Stimulated activated CD4-positive, alpha-beta T cell treated with anti-CD3 and anti-CD28 coated beads, Interleukin-2, amount 100 ng/mL, for 48 hours (primary cell): ENCODE results near the gene NDUFB7.
"Not testable (repeated sequence)": the region's sequence is repeated elsewhere in the genome, so short reads cannot be mapped to it uniquely, and the experiment has no call there.

Experiments
- DNase-seq, 2 donors: peaks; one replicate each; pipeline ENCODE4 v3.0.0-alpha.2; 2020

NDUFB7 gene

GRCh38 chr19:14571695-14572490 is at the start of gene NDUFB7:
Gene NDUFB7 (minus strand): TSS chr19:14572066. CDS start chr19:14572000, 66 bp downstream.
- DNase-seq: peak; percentile 80 to 82

- no peak for DNase-seq
These were observed 47.5 kb upstream of the NDUFB7 start for GRCh38 chr19:14619404-14619803.

GRCh38 chr19:14616407-14616806 is 44.5 kb upstream of the NDUFB7 start:
- no peak for DNase-seq

- no peak for DNase-seq
These were observed 43.8 kb upstream of the NDUFB7 start for GRCh38 chr19:14615623-14616022.

- no peak for DNase-seq
These were observed 42.2 kb upstream of the NDUFB7 start for GRCh38 chr19:14614099-14614412.

- not testable (repeated sequence) for DNase-seq
These were observed 41.7 kb upstream of the NDUFB7 start for GRCh38 chr19:14613399-14614098.

GRCh38 chr19:14612657-14613056 is 40.8 kb upstream of the NDUFB7 start:
- no peak for DNase-seq

- DNase-seq: not testable (repeated sequence)
These were observed 40.4 kb upstream of the NDUFB7 start for GRCh38 chr19:14612242-14612641.

GRCh38 chr19:14611051-14611450 is 39.2 kb upstream of the NDUFB7 start:
- no peak for DNase-seq

GRCh38 chr19:14606627-14607026 is 34.8 kb upstream of the NDUFB7 start:
- no peak for DNase-seq

- no peak for DNase-seq
These were observed 32.1 kb upstream of the NDUFB7 start for GRCh38 chr19:14603990-14604387.

GRCh38 chr19:14599548-14600147 is 27.8 kb upstream of the NDUFB7 start:
- no peak for DNase-seq

- DNase-seq: no peak
These were observed 23.7 kb upstream of the NDUFB7 start for GRCh38 chr19:14595558-14595957.

GRCh38 chr19:14589433-14589832 is 17.6 kb upstream of the NDUFB7 start:
- DNase-seq: not testable (repeated sequence)

- peak; percentile 31 to 39 for DNase-seq
These were observed 13.3 kb upstream of the NDUFB7 start for GRCh38 chr19:14585187-14585586.

- not testable (repeated sequence) for DNase-seq
These were observed 12.5 kb upstream of the NDUFB7 start for GRCh38 chr19:14584372-14584771.

GRCh38 chr19:14582894-14583340 is 11.1 kb upstream of the NDUFB7 start, which contains the start of gene CLEC17A:
Gene CLEC17A (plus strand): TSS chr19:14583084. CDS start chr19:14583161, 77 bp downstream.
- DNase-seq: no peak

GRCh38 chr19:14580623-14581237 is 8.9 kb upstream of the NDUFB7 start:
- DNase-seq: peak in 1 of 2 donors; percentile 63

- no peak for DNase-seq
These were observed 6.1 kb upstream of the NDUFB7 start for GRCh38 chr19:14577885-14578427.

GRCh38 chr19:14577264-14577663 is 5.4 kb upstream of the NDUFB7 start:
- DNase-seq: no peak

GRCh38 chr19:14576363-14576762 is 4.5 kb upstream of the NDUFB7 start:
- DNase-seq: no peak

GRCh38 chr19:14575428-14575980 is 3.6 kb upstream of the NDUFB7 start:
- DNase-seq: no peak
